IPS-NIHi11 (cell line): ENCODE measurements around the gene ATF6B.
"Not testable (repeated sequence)": the region's sequence is repeated elsewhere in the genome, so short reads cannot be mapped to it uniquely, and the experiment has no call there.

Experiments
- DNase-seq: peaks from one replicate; pipeline ENCODE4 v3.0.0; 2012; ENCODE audit warnings: mixed read lengths, low spot score

The ATF6B gene

DNA sequence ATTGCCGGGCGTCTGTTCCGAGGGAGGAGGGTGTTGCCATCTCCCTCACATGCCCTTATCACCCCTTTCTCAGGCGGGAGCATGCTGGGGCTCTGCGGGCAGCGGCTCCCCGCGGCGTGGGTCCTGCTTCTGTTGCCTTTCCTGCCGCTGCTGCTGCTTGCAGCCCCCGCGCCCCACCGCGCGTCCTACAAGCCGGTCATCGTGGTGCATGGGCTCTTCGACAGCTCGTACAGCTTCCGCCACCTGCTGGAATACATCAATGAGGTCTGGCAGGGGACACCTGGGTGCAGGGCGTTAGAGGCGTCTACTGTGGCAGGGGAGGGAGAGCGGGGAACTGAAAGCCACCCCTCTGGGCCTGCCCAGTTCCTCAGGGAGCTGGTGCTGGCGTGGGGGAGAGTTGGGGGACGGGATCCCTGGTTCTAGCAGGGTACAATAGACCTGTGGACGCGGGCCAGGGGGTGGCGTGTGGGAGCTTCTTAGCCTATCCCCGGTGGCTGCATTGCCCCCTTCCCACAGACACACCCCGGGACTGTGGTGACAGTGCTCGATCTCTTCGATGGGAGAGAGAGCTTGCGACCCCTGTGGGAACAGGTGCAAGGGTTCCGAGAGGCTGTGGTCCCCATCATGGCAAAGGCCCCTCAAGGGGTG lies 26.6 kb upstream of the ATF6B start:
- peak; percentile 76 for DNase-seq

DNA sequence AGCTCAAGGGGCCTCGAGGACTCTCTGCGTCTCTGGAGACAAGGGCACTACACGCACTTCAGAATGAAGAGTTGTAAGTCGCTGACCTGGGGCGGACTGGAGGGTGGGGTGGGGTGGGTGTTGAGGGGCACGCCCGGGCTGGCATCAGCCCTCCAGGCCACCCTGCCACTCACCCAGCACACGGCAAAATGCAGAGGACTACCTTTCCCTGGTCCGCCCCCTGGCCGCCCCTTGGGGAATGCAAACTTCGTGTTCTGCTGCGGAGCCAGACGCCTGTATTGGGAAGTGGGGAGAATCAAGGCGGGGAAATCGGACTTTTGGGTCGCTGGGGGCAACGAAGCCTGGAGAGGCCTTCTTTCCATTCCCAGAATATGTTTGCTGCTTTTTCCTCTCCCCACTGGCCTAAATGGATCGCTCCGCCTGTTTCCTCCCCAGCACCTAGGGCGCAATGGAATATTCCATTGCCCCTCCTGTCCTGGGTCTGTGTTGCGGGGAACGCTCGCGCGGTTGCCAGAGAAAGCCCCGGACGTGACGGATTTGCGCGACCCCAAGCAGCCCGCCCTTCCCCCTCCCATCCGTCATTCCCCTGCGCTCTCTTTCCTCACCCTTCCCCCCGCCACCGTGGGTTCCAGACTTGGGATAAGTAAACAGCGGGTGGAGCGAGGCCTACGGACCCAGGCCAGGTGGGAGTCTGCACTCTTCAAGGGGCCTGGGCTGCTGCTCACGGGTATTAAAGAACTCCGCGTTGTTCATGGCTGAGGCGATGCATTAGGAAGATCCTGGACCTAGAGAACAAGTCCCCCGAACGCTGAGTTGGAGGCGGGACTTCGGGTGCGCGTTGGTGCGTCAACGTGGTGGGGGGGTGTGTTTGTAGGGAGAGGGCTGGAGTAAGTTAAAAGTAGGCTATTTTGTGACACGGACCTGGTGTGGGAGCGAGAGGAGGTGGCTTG lies 25.8 kb upstream of the ATF6B start, which contains the start of gene PPT2:
Gene PPT2, plus strand, starts transcription at position 578 of the 950 bp plus-strand sequence. CDS start 454 bp downstream, outside the sequence.
- DNase-seq, result peak; percentile 90

DNA sequence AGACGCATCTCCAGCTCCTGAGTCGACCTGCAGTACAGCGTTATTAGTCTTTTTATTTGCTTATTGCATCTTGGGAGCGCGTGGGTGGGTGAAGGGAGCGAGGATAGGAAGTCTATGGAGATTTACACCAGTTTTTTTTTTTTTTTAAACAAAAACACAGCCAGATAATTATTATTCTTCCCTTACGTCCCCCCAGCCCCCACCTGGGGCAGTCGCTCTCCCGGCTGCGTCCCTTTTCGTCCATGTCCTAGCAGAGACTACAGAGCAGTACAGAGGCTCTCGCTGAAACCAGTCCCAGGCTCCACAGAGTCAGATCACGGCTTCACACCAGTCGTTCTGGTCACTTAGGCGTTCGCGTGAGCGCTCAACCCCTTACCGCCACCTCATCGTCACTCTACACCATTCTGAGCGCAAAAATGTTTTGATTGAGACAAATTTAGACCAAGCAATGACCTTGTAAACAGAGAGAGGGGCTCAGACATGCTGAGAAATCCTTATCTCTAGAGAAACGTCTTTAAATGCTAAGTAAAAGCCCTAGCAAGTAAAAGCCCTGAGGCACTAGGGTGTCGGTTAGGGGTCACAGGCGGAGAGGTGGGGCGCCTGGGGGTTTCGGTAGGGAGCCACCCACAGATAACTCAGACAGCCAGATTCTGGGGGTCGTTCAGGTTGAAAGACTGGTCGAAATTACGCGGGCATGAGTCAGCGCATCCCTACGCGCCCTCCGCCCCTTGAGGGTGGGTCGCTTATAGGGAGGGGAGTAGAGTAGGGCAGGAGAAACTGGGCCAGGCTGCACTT lies 24.9 kb upstream of the ATF6B start:
- DNase-seq, result no peak

DNA sequence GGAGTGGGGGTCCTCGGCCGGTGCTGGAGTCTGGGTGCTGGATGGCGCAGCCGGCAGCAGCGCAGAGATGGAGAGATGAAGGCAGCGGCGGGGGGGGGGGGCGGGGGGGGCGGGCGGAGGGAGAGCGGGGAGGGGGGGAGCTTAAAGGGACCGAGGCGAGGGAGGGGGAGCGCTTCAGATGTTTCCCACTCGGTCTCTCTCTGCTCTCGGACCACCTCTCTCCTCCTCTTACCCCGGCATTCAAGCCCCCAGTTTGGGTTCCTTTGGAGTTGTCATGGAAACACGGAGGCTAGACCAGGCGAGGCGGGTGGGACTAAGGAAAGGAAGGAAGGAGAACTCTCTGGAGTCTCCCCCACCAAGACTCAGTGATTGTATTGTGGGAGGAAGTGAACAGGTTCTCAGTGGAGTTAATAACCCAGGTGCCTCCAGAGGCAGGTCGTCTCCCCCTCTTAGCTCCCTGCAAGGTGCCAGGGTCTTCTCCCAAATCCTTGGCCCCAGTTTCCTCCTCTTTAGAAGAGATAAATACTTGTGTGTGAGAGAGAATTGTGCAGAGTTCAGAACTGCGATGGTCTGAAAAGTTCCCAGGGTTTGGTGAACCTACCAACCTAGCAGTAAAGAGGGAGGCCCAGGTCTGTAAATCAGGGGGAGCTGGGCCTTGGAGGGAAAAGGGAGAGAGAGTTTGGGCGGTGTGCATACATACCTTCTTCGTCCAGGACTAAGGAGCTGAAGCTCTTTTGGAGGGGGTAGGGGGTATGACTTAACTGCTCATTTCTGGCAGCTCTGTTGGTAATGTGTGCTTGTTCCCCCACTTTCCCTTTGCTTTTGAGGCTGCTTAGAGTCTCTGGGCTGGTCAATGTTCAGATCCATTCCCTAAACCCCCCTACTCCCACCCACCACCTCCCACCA lies 24.1 kb upstream of the ATF6B start, which contains the start of gene PRRT1:
Gene PRRT1, minus strand, starts transcription at position 77 of the 906 bp plus-strand sequence. CDS start 112 bp downstream, outside the sequence.
- DNase-seq, result no peak

DNA sequence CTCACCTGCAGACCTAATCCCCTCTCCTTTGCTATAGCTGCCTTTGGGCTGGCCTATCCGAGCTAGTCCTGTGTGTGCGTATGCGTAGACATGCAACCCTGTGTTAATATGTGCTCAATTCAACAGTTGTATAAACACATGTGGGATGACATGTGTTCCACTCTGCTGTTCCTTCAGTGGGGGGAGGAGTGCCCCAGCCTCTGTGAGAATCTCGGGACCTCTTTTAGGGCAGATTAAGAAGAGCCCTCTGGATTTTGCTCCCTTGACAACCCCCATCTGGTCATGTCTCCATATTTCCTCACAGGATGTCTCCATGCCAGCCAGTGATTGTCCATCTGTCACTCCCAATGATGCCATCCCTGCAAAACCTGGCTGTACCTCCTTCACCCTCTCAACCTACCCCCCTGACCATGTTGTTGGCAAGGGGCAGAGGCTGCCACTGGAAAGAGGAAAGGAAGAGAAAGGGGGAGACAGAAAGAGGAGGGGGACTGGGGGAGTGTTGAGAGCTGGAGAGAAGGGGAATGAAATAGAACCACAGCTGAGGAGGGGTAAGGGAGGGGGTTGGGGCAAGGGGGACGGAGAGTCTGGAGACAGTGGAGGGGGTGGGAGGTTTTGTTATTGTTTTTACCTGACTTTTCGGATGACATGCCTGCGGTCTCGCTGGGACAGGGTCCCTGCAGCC lies 23.3 kb upstream of the ATF6B start:
- no peak for DNase-seq

DNA sequence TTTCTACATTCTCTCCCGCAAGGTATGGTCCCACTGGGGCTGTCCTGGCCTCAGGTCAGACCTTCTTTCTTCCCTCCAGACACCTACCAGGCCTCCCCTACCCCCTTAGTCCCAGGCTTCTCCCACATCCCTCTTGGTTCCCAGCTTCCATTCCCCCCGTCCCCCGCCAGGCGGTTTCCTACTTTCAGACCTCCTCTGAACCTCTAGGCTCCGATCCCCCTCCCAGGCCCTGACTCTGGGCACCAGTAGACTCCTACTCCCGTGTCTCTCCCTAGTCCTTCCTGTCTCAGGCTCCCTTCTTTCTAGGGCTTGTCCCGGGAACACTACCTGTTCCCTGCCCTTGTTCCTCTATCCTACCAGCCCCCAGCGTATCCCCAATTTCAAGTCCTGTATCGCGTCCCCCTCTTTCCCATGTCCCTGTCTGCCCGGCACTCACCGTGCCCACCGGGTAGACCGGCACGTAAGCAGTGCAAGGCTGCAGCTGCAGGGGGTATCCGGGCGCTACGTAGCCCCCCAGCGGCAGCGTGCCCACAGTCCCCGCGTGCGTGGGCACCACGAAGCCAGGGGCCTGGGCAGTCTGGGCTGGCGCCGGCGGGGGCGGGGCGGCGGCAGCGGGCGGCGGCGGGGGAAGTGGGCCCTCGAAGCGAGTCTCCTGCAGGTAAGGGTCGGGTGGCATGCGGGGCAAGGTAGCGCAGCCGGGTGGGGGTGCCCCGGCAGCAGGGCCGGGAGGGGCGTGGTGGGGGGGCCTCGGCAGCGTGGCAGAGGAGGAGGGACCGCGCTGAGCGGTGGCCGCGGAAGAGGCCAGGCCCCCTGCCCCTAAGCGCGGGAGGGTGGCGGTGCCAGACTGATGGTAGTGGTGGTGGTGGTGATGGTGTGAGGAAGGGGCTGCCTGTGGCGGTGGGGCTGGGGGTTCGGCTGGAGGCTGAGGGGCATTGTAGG lies 22.2 kb upstream of the ATF6B start:
- no peak for DNase-seq

DNA sequence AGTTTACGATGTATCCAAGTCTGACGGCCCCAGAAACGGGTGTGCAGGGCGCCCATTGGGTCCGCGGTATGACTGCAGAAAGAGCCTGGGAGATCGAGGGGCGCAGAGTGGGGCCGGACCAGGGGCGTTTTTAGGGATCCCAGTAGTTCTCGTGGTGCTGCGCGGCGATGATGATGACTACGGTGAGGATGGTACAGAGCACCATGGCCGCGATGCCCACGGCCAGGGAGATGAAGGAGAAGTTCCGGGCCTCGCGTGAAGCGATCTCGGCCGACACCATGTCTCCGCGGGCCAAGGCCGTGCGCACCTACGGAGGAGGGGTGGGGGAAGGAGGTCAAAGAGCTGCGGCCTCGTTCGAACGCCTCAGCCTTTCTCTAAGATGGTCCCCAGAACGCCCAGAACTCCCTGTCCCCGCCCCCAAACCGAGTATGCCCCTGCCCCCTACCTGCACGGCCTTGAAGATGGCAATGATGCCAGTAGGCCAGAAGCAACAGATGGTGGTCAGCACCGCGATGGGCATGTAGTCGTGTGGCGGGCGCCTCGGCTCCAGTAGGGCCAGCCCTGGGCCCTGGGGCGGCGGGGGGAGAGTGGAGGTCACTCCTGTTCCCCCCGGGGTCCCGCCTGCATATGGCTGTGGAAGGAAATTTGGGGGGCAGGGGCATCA lies 21.2 kb upstream of the ATF6B start:
- no peak for DNase-seq

DNA sequence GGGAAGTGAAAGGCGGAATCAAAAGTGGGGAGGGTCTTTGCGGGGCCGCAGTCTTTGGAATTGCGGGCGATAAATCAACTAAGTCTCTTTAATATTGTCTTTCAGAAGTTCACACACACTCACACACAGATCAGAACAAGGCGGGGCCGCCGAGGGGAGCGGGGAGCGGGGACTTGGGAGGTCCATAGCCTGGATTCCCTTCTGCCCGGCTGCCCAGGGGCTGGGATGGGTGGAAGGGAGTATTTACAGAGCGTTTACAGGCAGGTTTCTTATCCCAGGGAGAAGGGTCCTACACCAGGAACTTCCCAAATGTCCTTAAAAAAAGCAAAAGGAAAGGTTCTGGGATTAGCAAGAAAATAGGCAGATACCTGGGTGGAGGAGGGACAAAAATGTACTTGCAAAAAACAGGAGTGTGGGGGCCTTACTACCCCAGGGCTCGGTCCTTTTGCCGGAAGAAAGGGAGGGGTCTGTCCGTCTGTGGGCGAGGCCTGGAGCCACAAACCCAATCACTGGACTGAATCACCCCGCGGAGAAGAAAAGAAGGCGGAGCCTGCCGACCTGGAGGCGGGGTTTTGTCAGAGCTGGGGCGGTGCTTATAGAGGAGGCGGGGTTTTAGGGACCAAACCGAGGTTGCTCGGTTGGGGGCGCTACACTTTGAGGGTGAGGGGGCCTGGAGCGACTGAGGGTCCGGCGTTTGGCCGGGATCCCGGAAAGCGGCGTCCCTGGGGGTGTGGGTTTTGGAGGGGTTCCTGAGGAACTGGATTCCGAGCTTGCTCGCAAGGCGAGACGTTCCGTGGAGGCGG lies 20.4 kb upstream of the ATF6B start:
- DNase-seq, result peak; percentile 77

DNA sequence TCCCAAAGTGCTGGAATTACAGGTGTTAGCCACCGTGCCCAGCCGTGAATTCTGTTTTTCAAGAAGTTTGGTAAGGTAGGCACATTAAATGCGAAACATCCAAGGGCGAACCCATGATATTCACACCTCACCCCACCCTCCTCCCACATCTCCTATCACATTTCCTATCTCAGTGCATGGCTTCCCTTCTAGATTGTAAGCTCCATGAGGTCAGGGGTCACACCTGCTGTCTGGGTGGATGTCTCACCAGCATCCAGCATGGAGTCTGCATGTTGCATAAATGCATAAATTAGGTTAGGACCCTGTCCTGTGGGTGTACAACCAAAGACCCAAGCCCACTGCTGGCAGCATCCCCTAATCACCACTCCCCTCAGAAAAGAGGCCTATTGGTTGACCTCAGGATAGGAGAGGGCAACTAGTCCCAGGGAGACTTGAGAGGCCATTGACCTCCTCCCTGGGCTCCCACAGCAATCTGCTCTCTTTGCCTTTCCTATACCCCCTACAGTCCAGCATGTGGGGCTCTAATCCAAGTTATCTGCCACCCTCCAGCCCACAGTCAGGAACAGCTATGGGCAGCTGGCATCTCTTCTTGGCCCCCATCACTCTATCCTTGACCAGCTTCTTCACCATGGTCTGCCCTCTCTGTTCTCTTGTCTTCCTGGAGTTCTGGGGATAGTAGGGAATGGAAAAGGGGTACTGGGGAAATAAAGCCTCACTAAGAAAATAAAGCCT lies 19.5 kb upstream of the ATF6B start:
- no peak for DNase-seq

DNA sequence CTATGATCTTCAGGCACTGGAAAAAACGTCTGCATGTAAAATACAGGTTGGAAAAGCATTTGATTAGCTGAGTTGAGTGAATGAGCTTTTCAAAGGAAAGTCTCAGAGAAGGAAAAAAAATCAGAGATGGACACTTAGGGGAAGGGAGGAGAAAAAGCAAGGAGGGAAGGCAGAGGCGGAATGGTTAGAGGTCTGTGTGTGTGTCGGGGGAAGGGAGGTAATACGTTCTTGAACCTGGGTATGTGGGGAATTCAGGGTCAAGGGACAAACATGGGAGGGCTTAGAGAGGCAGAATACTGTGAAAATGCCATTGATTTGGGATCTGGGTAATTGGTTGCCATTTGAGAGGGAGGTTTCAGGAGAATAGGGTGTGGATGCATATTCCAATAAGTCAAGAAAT lies 18.6 kb upstream of the ATF6B start:
- no peak for DNase-seq

DNA sequence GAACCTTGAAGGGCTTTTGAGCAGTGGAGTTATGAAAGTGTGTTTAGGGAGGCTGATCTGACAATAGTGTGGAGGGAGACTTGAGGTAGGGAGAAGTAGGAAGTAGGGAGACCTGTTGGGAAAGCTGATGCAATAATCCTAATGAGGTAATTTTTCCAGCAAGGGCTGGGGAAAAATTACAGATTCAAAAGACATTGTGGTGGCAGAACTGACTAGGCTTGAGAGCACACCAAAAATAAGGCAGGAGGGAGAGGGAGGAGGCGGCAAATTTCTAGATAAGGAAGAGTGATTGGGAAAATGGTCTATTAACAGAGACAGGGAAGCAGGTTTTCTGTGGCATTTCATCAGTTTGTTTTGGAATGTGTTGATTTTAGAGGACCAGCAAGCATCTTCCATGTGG lies 18.2 kb upstream of the ATF6B start:
- DNase-seq, result no peak

DNA sequence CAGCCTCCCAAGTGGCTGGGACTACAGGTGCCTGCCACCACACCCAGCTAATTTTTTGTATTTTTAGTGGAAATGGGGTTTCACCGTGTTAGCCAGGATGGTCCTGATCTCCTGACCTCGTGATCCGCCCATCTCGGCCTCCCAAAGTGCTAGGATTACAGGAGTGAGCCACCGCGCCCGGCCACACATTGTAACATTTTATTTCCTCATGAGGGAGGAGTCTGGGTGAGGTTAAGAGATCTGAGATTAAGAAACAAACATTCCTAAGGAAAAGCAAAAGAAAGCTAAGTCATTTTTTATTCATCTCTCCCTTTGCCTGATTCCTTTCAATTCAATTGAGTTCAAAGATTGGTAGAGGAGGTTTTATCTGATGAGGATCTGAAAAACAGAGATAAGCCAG lies 16.2 kb upstream of the ATF6B start:
- DNase-seq, result not testable (repeated sequence)

DNA sequence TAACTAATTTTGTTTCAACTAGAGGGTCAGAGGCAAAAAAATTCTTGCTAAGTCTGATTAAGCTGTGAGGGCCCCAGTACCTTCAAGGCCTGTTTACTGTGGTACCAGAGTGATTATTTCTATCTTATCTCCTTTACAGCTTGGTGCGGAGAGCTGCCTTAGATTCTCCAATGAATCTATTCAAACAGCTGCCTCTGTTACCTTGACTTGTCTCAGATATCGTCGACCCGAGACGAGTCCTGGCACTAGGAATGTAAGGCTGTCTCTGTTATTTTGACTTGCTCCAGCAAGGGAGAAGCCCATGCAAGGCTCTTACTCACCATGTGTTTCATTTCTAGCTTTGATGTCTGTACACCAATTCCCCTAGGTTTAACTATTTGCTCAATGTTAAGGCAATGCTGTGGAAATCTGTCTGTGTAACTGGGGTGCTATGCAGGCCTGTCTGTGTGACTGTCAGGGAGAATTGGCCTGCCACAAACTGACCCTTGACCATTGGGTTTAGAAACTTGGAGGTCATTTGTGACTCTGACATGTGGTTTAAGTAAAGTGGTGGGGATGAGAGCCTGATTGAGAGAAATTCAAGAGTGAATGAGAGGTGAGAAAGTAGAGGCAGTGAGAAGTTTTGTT lies 12.5 kb upstream of the ATF6B start:
- no peak for DNase-seq

DNA sequence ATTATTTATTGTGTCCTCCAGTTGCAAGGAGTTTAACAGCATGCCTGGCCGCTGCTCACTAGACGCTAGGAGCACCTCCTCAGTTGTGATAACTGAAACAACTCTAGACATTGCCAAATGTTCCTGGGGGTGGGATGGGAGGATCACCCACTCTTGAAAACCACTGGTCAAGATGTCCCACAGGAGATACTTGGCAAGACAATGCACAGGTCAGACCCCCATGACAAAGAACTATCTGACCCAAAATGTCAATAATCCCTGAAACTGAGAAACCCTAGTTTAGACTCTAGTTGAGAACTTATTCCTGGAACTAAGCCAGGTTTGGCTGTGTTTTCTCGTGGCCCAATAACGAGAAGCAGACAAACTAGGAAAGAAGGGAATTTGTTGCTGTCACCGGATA lies 11.5 kb upstream of the ATF6B start:
- no peak for DNase-seq

DNA sequence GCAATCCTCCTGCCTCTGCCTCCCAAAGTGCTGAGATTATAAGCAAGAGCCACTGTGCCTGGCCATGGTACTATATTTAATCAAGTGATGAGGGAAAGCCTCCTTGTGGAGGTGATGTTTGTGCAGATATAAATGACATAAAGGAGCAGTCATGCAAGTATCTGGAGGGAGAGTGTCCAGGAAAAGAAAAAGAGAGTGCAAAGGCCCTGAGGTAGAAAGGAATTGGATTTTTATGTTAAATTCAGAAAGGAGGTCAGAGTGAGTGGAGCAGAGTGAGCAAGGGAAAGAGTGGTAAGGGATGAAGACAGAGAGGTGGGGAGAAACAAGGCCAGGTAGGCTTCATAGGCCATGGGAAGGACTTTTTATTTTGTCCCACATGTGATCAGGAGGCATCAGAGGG lies 9.4 kb upstream of the ATF6B start:
- DNase-seq, result no peak

DNA sequence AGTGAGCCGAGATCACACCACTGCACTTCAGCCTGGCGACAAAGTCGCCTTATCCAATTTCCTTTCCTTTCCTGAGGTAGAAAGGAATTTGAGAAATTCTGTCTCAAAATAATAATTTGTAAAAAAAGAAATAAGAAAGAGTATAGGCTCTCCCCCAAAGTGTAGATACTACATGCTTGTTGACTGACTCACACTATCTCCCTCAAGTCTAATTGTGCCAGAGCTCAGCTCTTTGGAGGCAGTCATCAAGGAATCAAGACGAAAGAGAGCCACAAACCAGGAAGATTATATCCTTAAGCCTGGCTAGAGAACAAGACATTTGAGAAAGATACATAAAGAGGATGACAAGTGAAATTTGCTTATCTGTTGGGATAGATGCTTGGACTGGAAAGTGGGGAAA lies 5.7 kb upstream of the ATF6B start:
- no peak for DNase-seq

DNA sequence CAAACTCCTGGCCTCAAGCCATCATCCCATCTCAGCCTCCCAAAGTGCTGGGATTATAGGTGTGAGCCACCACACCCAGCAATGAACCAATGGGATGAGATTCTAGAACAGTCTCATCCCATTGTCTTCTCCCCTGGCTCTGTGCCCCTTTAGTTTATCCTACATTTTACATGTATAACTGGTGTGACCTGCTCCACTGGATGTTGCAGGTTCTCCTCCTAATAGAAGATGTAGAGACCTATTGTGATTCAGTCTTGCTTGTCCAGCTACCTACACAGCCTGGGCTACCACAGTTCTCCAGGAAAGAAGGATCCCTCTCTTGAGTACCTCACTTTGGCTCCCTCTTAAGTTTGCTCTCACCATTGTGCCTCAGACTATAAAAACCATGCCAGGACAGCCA lies 4.1 kb upstream of the ATF6B start:
- DNase-seq, result no peak
